A673 (cell line): ENCODE results near the gene TMC4. TPM values are rescaled to one million over a fixed set of nuclear protein-coding genes. Genes with fewer than 3 reads are reported as not detected.

Source experiments
- BruUV-seq: library from RNA; stranded (reverse); fragments of 400-500 nt; replicated peaks from 2 replicates; lab custom pipeline; 2021; lab: Mats Ljungman, UMichigan
- CTCF ChIA-PET: fragments of 300-600 bp; sonication (Branson Sonifier 250); formaldehyde crosslinking; loops from one replicate; lab custom pipeline; 2022; ENCODE audit warnings: antibody characterized with exemption; lab: Charles Lee
- POLR2A ChIA-PET: fragments of 300-600 bp; sonication (Branson Sonifier 250); formaldehyde crosslinking; loops from one replicate; lab custom pipeline; 2022; ENCODE audit warnings: antibody characterized with exemption; ENCODE audit not compliant: low non-redundant PET; lab: Charles Lee
- DNase-seq: peaks from one replicate; pipeline ENCODE4 v3.0.0-alpha.2; 2015; ENCODE audit warnings: low spot score
- H3K27ac ChIP-seq: fragments of 200-600 bp; sonication (generic); 2 replicates; pipeline ENCODE4 v1.5.1; 2016; ENCODE audit warnings: mixed run types, low read depth, mild to moderate bottlenecking, mixed read lengths, antibody characterized with exemption, low read length; ENCODE audit not compliant: poor library complexity, severe bottlenecking
- H3K27me3 ChIP-seq: fragments of 200-600 bp; sonication (generic); replicated peaks from 2 replicates; pipeline ENCODE4 v1.6.1; 2017; ENCODE audit warnings: mixed run types, low read depth, mild to moderate bottlenecking, mixed read lengths, antibody characterized with exemption, low read length; ENCODE audit not compliant: insufficient read depth, poor library complexity
- H3K36me3 ChIP-seq: fragments of 200-600 bp; sonication (generic); 2 replicates; pipeline ENCODE4 v1.6.1; 2016; ENCODE audit warnings: mixed run types, mild to moderate bottlenecking, mixed read lengths, antibody characterized with exemption, low read length; ENCODE audit not compliant: insufficient read depth, poor library complexity, severe bottlenecking
- H3K4me1 ChIP-seq: fragments of 200-600 bp; sonication (generic); 2 replicates; pipeline ENCODE4 v1.6.1; 2017; ENCODE audit warnings: mixed run types, mild to moderate bottlenecking, mixed read lengths, antibody characterized with exemption, low read length; ENCODE audit not compliant: insufficient read depth, poor library complexity, severe bottlenecking
- H3K4me3 ChIP-seq: fragments of 200-600 bp; sonication (generic); 2 replicates; pipeline ENCODE4 v1.5.1; 2016; ENCODE audit warnings: low read depth, mixed run types, mild to moderate bottlenecking, mixed read lengths, low read length; ENCODE audit not compliant: poor library complexity, severe bottlenecking
- H3K9me3 ChIP-seq: fragments of 200-600 bp; sonication (generic); 2 replicates; pipeline ENCODE4 v1.6.1; 2016; ENCODE audit warnings: mixed run types, low read depth, mild to moderate bottlenecking, mixed read lengths, antibody characterized with exemption, low read length; ENCODE audit not compliant: poor library complexity, severe bottlenecking
- CTCF ChIP-seq: fragments of 300-800, 200-600 bp; sonication (generic); conservative IDR thresholded peaks from 2 replicates; pipeline ENCODE4 v1.5.1; 2017; ENCODE audit warnings: low read depth, mild to moderate bottlenecking, antibody characterized with exemption, low read length, moderate library complexity, mixed read lengths
- EZH2 ChIP-seq: fragments of 200-600 bp; sonication (generic); IDR thresholded peaks from 2 replicates; pipeline ENCODE4 v1.6.1; 2017; ENCODE audit warnings: borderline replicate concordance, low read depth, mild to moderate bottlenecking, mixed read lengths, antibody characterized with exemption, low read length; ENCODE audit not compliant: poor library complexity, severe bottlenecking
- intact Hi-C: fragments of 100-400 bp; cut with micrococcal nuclease; formaldehyde crosslinking; loops from one replicate; pipeline ENCODE4 v1.10.0; 2022; ENCODE audit not compliant: unreplicated experiment
- total RNA-seq: library from RNA; stranded (reverse); gene quantifications from 2 replicates; pipeline ENCODE4 v1.2.3, GENCODE V29; 2021

The TMC4 gene
- total RNA-seq, 1 experiment from 2014 or later = 0.58 TPM

GRCh38 chr19:54169149-54169740 lies 3.7 kb downstream of the TMC4 start:
- POLR2A ChIA-PET = no interaction called here
- BruUV-seq = no TSS peak
- no peak for DNase-seq
- TF ChIP-seq CTCF = no peak
- TF ChIP-seq EZH2 = no peak
- no peaks in the 10 kb centered on the region for H3K27me3 ChIP-seq
- intact Hi-C loops = loop anchor here (2.0 kb wide), 1 partner anchor 62 kb away; no protein-coding TSS in a partner anchor
- CTCF ChIA-PET = no interaction called here
- no peak overlapping the region for H3K4me3 ChIP-seq
- H3K27ac ChIP-seq = no peak overlapping the region
- H3K36me3 ChIP-seq = no peaks in the 10 kb centered on the region
- H3K9me3 ChIP-seq = no peaks in the 10 kb centered on the region
- peaks cover 11% of the 10 kb centered on the region for H3K4me1 ChIP-seq

DNA sequence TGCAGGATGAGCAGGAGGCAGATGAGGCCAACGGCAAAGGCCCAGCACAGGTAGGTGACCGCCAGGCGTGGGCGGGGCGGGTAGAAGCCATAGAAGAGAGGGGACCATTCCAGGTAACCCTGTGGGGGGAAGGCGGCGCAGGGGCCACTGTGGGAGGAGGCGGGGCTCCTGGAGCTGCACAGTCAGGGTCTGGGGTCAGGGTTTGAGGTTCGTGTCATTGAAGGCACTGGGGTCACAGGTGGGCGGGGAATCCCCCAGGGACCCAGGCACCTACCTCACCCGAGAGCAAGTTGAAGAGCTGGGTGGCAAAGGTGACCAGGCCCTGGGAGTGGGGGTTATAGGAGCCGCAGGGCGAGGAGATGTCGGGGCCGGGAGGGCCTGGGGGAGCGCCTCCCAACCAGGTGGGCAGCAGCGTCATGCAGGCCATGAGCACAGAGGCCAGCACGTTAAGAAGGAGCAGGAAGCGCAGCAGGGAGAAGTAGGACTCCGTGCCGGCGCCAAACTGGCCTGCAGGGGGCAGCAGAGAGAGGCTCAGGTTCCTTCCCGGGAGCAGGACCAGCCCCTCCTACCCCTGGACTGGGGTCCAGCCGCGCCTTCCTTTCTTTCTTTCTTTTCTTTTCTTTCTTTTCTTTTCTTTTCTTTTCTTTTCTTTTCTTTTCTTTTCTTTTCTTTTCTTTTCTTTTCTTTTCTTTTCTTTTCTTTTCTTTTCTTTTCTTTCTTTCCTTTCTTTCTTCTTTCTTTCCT lies 4.6 kb downstream of the TMC4 start:
- H3K27me3 ChIP-seq = no peaks in the 10 kb centered on the region
- no peak overlapping the region for H3K27ac ChIP-seq
- CTCF ChIA-PET = no interaction called here
- POLR2A ChIA-PET = no interaction called here
- H3K36me3 ChIP-seq = no peaks in the 10 kb centered on the region
- no peak overlapping the region for H3K4me3 ChIP-seq
- peak; percentile 93 for DNase-seq
- H3K4me1 ChIP-seq = peaks cover 11% of the 10 kb centered on the region
- intact Hi-C loops = loop anchor here (2.0 kb wide), 1 partner anchor 62 kb away; no protein-coding TSS in a partner anchor
- no peak for TF ChIP-seq EZH2
- TF ChIP-seq CTCF = peak; percentile 91
- no peaks in the 10 kb centered on the region for H3K9me3 ChIP-seq
- BruUV-seq = no TSS peak

DNA sequence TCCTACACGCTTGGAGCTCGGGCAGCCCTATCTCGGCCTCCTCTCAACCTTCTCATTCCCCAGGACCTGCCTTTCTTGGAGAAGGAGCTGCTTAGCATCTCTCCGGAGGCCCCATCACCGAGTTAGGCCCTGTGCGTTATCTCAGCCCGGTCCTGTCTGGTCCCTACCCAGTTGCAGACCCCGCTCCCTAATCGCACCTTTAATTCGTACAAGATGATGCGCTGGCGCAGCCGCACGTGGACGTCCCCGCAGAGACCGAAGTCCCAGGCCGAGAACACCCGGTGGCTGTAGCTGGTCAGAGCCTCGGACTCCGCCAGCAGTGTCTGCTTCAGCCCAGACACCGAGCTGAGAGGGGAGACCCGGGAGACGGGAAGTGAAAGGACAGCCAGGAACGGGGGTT lies 7.7 kb downstream of the TMC4 start:
- Histone ChIP-seq H3K27me3 (no peaks in the 10 kb centered on the region), H3K9me3 (no peaks in the 10 kb centered on the region), H3K27ac (no peak overlapping the region), H3K36me3 (no peaks in the 10 kb centered on the region), H3K4me1 (peaks cover 2% of the 10 kb centered on the region), H3K4me3 (no peak overlapping the region)
- POLR2A ChIA-PET = no interaction called here
- BruUV-seq = no TSS peak
- no peak for DNase-seq
- intact Hi-C loops = no loop called here
- CTCF ChIA-PET = no interaction called here
- TF ChIP-seq EZH2 (no peak), CTCF (no peak)
